ENCODE measurements around the gene GJD4. TPM values are rescaled to one million over a fixed set of nuclear protein-coding genes. Genes with fewer than 3 reads are reported as not detected.

GJD4 gene
- total and polyA plus RNA-seq, 2 donors (not counting 3 experiments of a cell fraction or from before 2014, with no cell fraction given): not detected

DNA sequence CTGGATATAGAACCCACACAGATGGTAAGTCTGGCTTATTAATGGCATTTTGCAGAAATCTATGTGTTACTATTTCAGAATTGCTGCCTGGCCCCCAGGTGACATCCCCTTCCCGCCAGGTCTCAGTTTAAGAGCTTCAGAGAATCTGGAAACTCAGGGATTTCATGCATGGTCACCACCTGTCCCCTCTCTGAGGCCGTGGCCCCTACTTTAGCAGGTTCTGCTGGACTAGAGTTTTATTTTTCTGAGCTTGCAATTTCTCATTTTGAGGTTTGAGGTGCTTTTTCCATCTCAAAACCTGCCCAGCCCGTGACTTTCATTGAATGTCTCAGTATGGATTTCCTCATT lies 24.7 kb upstream of the GJD4 start:
- Histone ChIP-seq H3K9me3 (replicated peaks; ENCODE audit: control insufficient read depth, insufficient read depth, low read length) (no peaks in the 10 kb centered on the region), H3K9ac (replicated peaks; ENCODE audit: extremely low read depth, insufficient read depth, low read length) (no peak overlapping the region), H3K4me1 (ENCODE audit: control insufficient read depth, extremely low read depth, insufficient read depth, low read length) (peaks cover 15% of the 10 kb centered on the region), H3K4me2 (ENCODE audit: insufficient read depth, low read length) (no peak overlapping the region), H4K20me1 (replicated peaks; ENCODE audit: control insufficient read depth, extremely low read depth, insufficient read depth, low read length) (no peaks in the 10 kb centered on the region), H3K27ac (ENCODE audit: insufficient read depth, low read depth, low read length) (no peak overlapping the region), H3K27me3 (ENCODE audit: control insufficient read depth in 2 of 2, insufficient read depth in 2 of 2, low read length in 2 of 2) (no peaks in the 10 kb centered on the region), H3K4me3 (replicated peaks in 1 of 3; ENCODE audit: insufficient read depth in 1 of 3, low read depth in 1 of 3, low read length in 3 of 3) (no peak overlapping the region), H3K36me3 (ENCODE audit: control insufficient read depth in 2 of 2, extremely low read depth in 1 of 2, insufficient read depth in 2 of 2, low read length in 2 of 2) (peaks cover 2 to 3% of the 10 kb centered on the region in 2 experiments), H3K79me2 (ENCODE audit: control insufficient read depth, insufficient read depth, low read length) (no peaks in the 10 kb centered on the region), H3K9me1 (replicated peaks; ENCODE audit: control insufficient read depth, extremely low read depth, insufficient read depth, low read length) (no peaks in the 10 kb centered on the region), H2AFZ (ENCODE audit: low read depth, low read length) (no peak overlapping the region)
- POLR2A ChIA-PET: no interaction called here
- no TSS peak for BruUV-seq (replicated peaks)
- no peak for TF ChIP-seq POLR2AphosphoS5 (IDR thresholded peaks at IDR 0.05; ENCODE audit: insufficient read depth, low read depth, low read length)
- no peak for TF ChIP-seq POLR2A (IDR thresholded peaks at IDR 0.05; ENCODE audit: low read depth, low read length)
- TF ChIP-seq, protein P1, sequence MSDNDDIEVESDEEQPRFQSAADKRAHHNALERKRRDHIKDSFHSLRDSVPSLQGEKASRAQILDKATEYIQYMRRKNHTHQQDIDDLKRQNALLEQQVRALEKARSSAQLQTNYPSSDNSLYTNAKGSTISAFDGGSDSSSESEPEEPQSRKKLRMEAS (IDR thresholded peaks at IDR 0.05; ENCODE audit: insufficient read depth, insufficient read length): no peak
- no peak for TF ChIP-seq EZH2 (IDR thresholded peaks at IDR 0.05; ENCODE audit: borderline replicate concordance, low read depth, low read length, severe bottlenecking)
- TF ChIP-seq, protein P2, sequence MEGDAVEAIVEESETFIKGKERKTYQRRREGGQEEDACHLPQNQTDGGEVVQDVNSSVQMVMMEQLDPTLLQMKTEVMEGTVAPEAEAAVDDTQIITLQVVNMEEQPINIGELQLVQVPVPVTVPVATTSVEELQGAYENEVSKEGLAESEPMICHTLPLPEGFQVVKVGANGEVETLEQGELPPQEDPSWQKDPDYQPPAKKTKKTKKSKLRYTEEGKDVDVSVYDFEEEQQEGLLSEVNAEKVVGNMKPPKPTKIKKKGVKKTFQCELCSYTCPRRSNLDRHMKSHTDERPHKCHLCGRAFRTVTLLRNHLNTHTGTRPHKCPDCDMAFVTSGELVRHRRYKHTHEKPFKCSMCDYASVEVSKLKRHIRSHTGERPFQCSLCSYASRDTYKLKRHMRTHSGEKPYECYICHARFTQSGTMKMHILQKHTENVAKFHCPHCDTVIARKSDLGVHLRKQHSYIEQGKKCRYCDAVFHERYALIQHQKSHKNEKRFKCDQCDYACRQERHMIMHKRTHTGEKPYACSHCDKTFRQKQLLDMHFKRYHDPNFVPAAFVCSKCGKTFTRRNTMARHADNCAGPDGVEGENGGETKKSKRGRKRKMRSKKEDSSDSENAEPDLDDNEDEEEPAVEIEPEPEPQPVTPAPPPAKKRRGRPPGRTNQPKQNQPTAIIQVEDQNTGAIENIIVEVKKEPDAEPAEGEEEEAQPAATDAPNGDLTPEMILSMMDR (IDR thresholded peaks at IDR 0.05; ENCODE audit: extremely low read depth in 1 of 2, insufficient read depth in 1 of 2, low read depth in 1 of 2, low read length in 2 of 2): no peak
- TF ChIP-seq FOS (IDR thresholded peaks at IDR 0.05; ENCODE audit: borderline replicate concordance, insufficient read depth, low read length): no peak
- no peak for TF ChIP-seq JUN (IDR thresholded peaks at IDR 0.05; ENCODE audit: borderline replicate concordance, insufficient read depth, insufficient read length, low read depth)
- TF ChIP-seq GATA2 (IDR thresholded peaks at IDR 0.05; ENCODE audit: insufficient read depth, insufficient read length, low read depth, low read length): no peak
- no peak for TF ChIP-seq MYC (IDR thresholded peaks at IDR 0.05; ENCODE audit: low read depth, low read length)
- dilution Hi-C loops (cut with MboI; ENCODE audit: extremely low pct_ligation_motif_present, low sequenced_read_pairs) (no loop called here), intact Hi-C loops (cut with micrococcal nuclease) (no loop called here)
- DNase-seq (ENCODE audit: low read depth, low spot score) (no peak), FAIRE-seq (no peak)
- CTCF ChIA-PET: interaction anchor here (0.9 to 1.1 kb wide), 2 partner anchors 20 to 342 kb away, joined by 3 to 4 read pairs; no protein-coding TSS in a partner anchor
